PC-9 (cell line): Measurements from ENCODE around the gene AGRN. TPM values are rescaled to one million over a fixed set of nuclear protein-coding genes. Genes with fewer than 3 reads are reported as not detected.

Experiments used
- BruUV-seq: library from RNA; stranded (reverse); fragments of 400-500 nt; replicated peaks from 2 replicates; lab custom pipeline; 2021; lab: Mats Ljungman, UMichigan
- CTCF ChIA-PET: fragments of 300-600 bp; sonication (Branson Sonifier 250); formaldehyde crosslinking; loops from one replicate; lab custom pipeline; 2022; ENCODE audit warnings: antibody characterized with exemption; lab: Charles Lee
- POLR2A ChIA-PET: fragments of 300-600 bp; sonication (Branson Sonifier 250); formaldehyde crosslinking; loops from one replicate; lab custom pipeline; 2022; ENCODE audit warnings: antibody characterized with exemption; ENCODE audit not compliant: unreplicated experiment; lab: Charles Lee
- DNase-seq, 2 experiments: peaks; one replicate each; pipeline versions ENCODE4 v3.0.0 to v3.0.0-alpha.2; 2015 to 2022; ENCODE audit warnings: mixed read lengths in 1 of 2
- H2AFZ ChIP-seq: fragments of 200-600 bp; sonication (generic); 2 replicates; pipeline ENCODE4 v1.8.1; 2017; ENCODE audit warnings: antibody characterized with exemption
- H3F3A ChIP-seq: fragments of 200-600 bp; sonication (generic); 2 replicates; pipeline ENCODE4 v1.8.1; 2017; ENCODE audit warnings: antibody characterized with exemption, mild to moderate bottlenecking, low read depth; ENCODE audit not compliant: insufficient read depth
- H3K27ac ChIP-seq: fragments of 200-600 bp; sonication (generic); 2 replicates; pipeline ENCODE4 v1.6.1; 2016; ENCODE audit warnings: mixed run types
- H3K27me3 ChIP-seq: fragments of 200-600 bp; sonication (generic); 2 replicates; pipeline ENCODE4 v1.6.1; 2016; ENCODE audit warnings: low read depth, mixed run types; ENCODE audit not compliant: insufficient read depth
- H3K36me3 ChIP-seq: fragments of 200-600 bp; sonication (generic); 2 replicates; pipeline ENCODE4 v1.6.1; 2016; ENCODE audit warnings: low read depth, mixed run types
- H3K4me1 ChIP-seq: fragments of 200-600 bp; sonication (generic); replicated peaks from 2 replicates; pipeline ENCODE4 v1.6.1; 2016; ENCODE audit warnings: mixed run types; ENCODE audit not compliant: insufficient read depth
- H3K4me2 ChIP-seq: fragments of 200-600 bp; sonication (generic); 2 replicates; pipeline ENCODE4 v1.6.1; 2017; ENCODE audit warnings: mixed run types
- H3K4me3 ChIP-seq: fragments of 200-600 bp; sonication (generic); 2 replicates; pipeline ENCODE4 v1.6.1; 2016; ENCODE audit warnings: mixed run types
- H3K79me2 ChIP-seq: fragments of 200-600 bp; sonication (generic); 2 replicates; pipeline ENCODE4 v1.6.1; 2017; ENCODE audit warnings: low read depth, mixed run types
- H3K9me2 ChIP-seq: fragments of 200-600 bp; sonication (generic); 2 replicates; pipeline ENCODE4 v1.8.1; 2017; ENCODE audit warnings: mild to moderate bottlenecking; ENCODE audit not compliant: insufficient read depth
- H3K9me3 ChIP-seq: fragments of 200-600 bp; sonication (generic); 2 replicates; pipeline ENCODE4 v1.8.1; 2016; ENCODE audit warnings: low read depth; ENCODE audit not compliant: insufficient read depth
- H4K20me1 ChIP-seq: fragments of 200-600 bp; sonication (generic); 2 replicates; pipeline ENCODE4 v1.8.1; 2017; ENCODE audit not compliant: insufficient read depth
- CTCF ChIP-seq: fragments of 200-600 bp; sonication (generic); conservative IDR thresholded peaks from 2 replicates; pipeline ENCODE4 v1.6.1; 2017; ENCODE audit warnings: mixed run types, antibody characterized with exemption, mild to moderate bottlenecking, moderate library complexity
- EZH2 ChIP-seq: fragments of 200-600 bp; sonication (generic); IDR thresholded peaks from 2 replicates; pipeline ENCODE4 v1.8.0; 2017; ENCODE audit warnings: antibody characterized with exemption, low read depth
- intact Hi-C: fragments of 100-400 bp; cut with micrococcal nuclease; formaldehyde crosslinking; loops from one replicate; pipeline ENCODE4 v1.10.0; 2022; ENCODE audit not compliant: unreplicated experiment
- total RNA-seq: library from RNA; stranded (reverse); gene quantifications from 2 replicates; pipeline ENCODE4 v1.2.3, GENCODE V29; 2021

AGRN gene
- total RNA-seq, 1 experiment from 2014 or later: 278 TPM

- ChIA-PET POLR2A (no interaction called here), CTCF (no interaction called here)
- DNase-seq: no peak
- H4K20me1 ChIP-seq: peaks cover 44% of the 10 kb centered on the region
- H3K4me1 ChIP-seq: no peaks in the 10 kb centered on the region
- H3K27me3 ChIP-seq: no peaks in the 10 kb centered on the region
- no peak overlapping the region for H2AFZ ChIP-seq
- H3K9me3 ChIP-seq: no peaks in the 10 kb centered on the region
- H3K4me2 ChIP-seq: no peak overlapping the region
- TF ChIP-seq CTCF (no peak), EZH2 (no peak)
- H3K79me2 ChIP-seq: no peaks in the 10 kb centered on the region
- H3K9me2 ChIP-seq: no peaks in the 10 kb centered on the region
- no TSS peak for BruUV-seq
- H3F3A ChIP-seq: peaks cover 6% of the 10 kb centered on the region; the same call in 1 of the 2 replicates
- intact Hi-C loops: no loop called here
- no peaks in the 10 kb centered on the region for H3K36me3 ChIP-seq
- H3K4me3 ChIP-seq: no peak overlapping the region
- no peak overlapping the region for H3K27ac ChIP-seq
Observed at GRCh38 chr1:1042835-1043234, 22.9 kb downstream of the AGRN start.

- Histone ChIP-seq H2AFZ (no peak overlapping the region), H3K4me2 (no peak overlapping the region), H3K27me3 (no peaks in the 10 kb centered on the region), H3K4me3 (no peak overlapping the region), H4K20me1 (peaks cover 39% of the 10 kb centered on the region), H3K27ac (no peak overlapping the region), H3K9me3 (no peaks in the 10 kb centered on the region), H3K36me3 (no peaks in the 10 kb centered on the region), H3K9me2 (no peaks in the 10 kb centered on the region), H3K79me2 (no peaks in the 10 kb centered on the region), H3K4me1 (no peaks in the 10 kb centered on the region), H3F3A (peaks cover 2% of the 10 kb centered on the region; the same call in 1 of the 2 replicates)
- no TSS peak for BruUV-seq
- POLR2A ChIA-PET: no interaction called here
- no peak for TF ChIP-seq EZH2
- TF ChIP-seq CTCF: no peak
- no peak for DNase-seq
- intact Hi-C loops: no loop called here
- CTCF ChIA-PET: no interaction called here
Observed at GRCh38 chr1:1043411-1043810, 23.5 kb downstream of the AGRN start.

- no peak overlapping the region for H3K27ac ChIP-seq
- H3F3A ChIP-seq: no peaks in the 10 kb centered on the region
- TF ChIP-seq CTCF (no peak), EZH2 (no peak)
- no peak overlapping the region for H3K4me3 ChIP-seq
- no peaks in the 10 kb centered on the region for H3K9me2 ChIP-seq
- no peak for DNase-seq
- no peak overlapping the region for H2AFZ ChIP-seq
- no peaks in the 10 kb centered on the region for H3K9me3 ChIP-seq
- no peaks in the 10 kb centered on the region for H3K27me3 ChIP-seq
- no peaks in the 10 kb centered on the region for H3K36me3 ChIP-seq
- H3K79me2 ChIP-seq: no peaks in the 10 kb centered on the region
- intact Hi-C loops: no loop called here
- peaks cover 35% of the 10 kb centered on the region for H4K20me1 ChIP-seq
- no TSS peak for BruUV-seq
- ChIA-PET CTCF (no interaction called here), POLR2A (no interaction called here)
- H3K4me1 ChIP-seq: no peaks in the 10 kb centered on the region
- no peak overlapping the region for H3K4me2 ChIP-seq
Observed at GRCh38 chr1:1043921-1044320, 24.0 kb downstream of the AGRN start.
